Type B pancreatic cell (in vitro differentiated cells): ENCODE results near the gene LPGAT1. TPM values are rescaled to one million over a fixed set of nuclear protein-coding genes. Genes with fewer than 3 reads are reported as not detected.

Source experiments
- DNase-seq: peaks from one replicate; pipeline ENCODE4 v3.0.0; 2021; ENCODE audit warnings: mixed read lengths; ENCODE audit not compliant: unreplicated experiment; ENCODE audit errors: extremely low spot score
- H3K27ac Mint-ChIP-seq: 2 replicates; pipeline ENCODE4 v1.8.0; 2021; ENCODE audit warnings: mild to moderate bottlenecking, mixed read lengths
- H3K27me3 Mint-ChIP-seq: 2 replicates; pipeline ENCODE4 v1.8.0; 2021; ENCODE audit warnings: mixed read lengths
- H3K36me3 Mint-ChIP-seq: 2 replicates; pipeline ENCODE4 v1.8.0; 2021; ENCODE audit warnings: mixed read lengths
- H3K4me1 Mint-ChIP-seq: one replicate; pipeline ENCODE4 v1.8.0; 2021; ENCODE audit warnings: mixed read lengths; ENCODE audit not compliant: unreplicated experiment
- H3K4me3 Mint-ChIP-seq: 2 replicates; pipeline ENCODE4 v1.8.0; 2021; ENCODE audit warnings: mild to moderate bottlenecking, mixed read lengths
- H3K9me3 Mint-ChIP-seq: 2 replicates; pipeline ENCODE4 v1.8.0; 2021; ENCODE audit warnings: mixed read lengths
- CTCF ChIP-seq: fragments of 200-600 bp; sonication (generic); conservative IDR thresholded peaks from 2 replicates; pipeline ENCODE4 v1.5.0; 2021; ENCODE audit warnings: antibody characterized with exemption, mild to moderate bottlenecking
- total RNA-seq: library from RNA; stranded (reverse); gene quantifications from 2 replicates; pipeline ENCODE4 v1.2.1, GENCODE V29; 2021; ENCODE audit warnings: low replicate concordance

LPGAT1 gene
- total RNA-seq, 1 donor from 2014 or later = 31.3 TPM

DNA sequence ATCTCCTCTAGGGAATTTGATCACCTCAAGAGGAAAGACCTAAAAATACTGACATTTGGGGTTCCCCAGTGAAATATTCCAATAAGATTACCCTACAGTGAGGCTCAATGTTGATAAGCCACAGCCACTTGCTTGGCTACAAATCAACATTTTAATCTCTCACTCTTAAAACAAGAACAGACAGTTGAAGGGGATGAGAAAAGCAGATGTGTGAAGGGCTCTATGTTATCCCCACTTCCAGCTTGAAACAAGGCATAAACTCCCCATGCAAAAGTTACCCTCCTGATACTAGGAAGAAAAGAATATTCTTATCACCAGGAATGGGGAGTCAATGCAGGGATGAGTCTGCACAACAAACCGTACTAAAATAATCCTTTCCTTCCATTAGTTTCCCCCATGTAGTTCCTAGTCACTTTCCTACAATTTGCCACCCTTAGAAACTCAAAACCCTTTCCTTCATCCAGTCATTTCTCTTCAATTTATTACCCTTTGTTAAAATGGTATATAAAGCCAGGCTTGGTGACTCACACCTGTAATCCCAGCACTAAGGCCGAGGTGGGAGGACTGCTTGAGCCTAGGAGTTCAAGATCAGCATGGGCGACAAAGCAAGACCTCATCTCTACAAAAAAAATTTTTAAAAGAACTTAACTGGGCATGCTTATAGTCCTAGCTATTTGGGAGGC, 29.5 kb downstream of the LPGAT1 start:
- H3K27ac Mint-ChIP-seq = no peak overlapping the region

GRCh38 chr1:211797994-211798393, 32.6 kb downstream of the LPGAT1 start:
- no peaks in the 10 kb centered on the region for H3K4me1 Mint-ChIP-seq
- peaks cover 16% of the 10 kb centered on the region for H3K36me3 Mint-ChIP-seq
- H3K27ac Mint-ChIP-seq = no peak overlapping the region
- DNase-seq = no peak
- H3K4me3 Mint-ChIP-seq = no peak overlapping the region
- peaks cover 5% of the 10 kb centered on the region for H3K9me3 Mint-ChIP-seq
- no peak for TF ChIP-seq CTCF
- H3K27me3 Mint-ChIP-seq = no peaks in the 10 kb centered on the region

More for the DNA sequence above, 29.5 kb downstream of the LPGAT1 start:
- TF ChIP-seq CTCF = no peak
- DNase-seq = no peak
- peaks cover 27% of the 10 kb centered on the region for H3K36me3 Mint-ChIP-seq
- no peak overlapping the region for H3K4me3 Mint-ChIP-seq
- H3K27me3 Mint-ChIP-seq = no peaks in the 10 kb centered on the region
- peaks cover 5% of the 10 kb centered on the region for H3K9me3 Mint-ChIP-seq
- no peaks in the 10 kb centered on the region for H3K4me1 Mint-ChIP-seq

- H3K4me3 Mint-ChIP-seq = no peak overlapping the region
Measured at GRCh38 chr1:211791979-211792378, 38.6 kb downstream of the LPGAT1 start.

DNA sequence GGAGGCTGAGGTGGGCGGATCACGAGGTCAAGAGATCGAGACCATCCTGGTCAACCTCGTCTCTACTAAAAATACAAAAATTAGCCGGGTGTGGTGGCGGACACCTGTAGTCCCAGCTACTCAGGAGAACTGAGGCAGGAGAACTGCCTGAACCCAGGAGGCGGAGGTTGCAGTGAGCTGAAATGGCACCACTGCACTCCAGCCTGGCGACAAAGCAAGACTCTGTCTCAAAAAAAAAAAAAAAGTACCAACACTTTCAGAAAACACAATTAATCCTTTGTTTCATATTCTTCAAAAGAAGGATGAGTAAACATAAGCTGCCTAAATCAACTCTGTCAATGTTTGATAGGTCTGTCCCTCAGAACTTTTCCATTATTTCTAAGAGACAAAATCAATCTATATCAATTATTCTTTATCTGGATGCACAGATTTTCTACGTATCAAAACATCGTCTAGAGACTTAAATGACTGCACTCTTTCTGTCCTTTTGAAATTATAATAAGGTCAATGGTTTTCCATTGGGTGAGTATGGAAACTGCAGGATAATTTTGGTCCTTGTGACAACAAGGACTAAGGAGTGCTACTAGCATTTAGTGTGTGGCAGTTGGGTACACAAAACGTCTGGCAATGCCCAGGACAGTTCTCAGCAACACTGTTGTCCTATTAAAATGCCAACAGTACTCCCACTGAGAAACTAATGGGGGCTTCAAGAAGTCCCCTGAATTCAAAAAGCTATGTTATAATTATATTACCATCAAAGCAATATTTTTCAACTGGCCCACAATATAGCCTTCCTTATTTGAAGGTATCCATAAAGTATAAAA, 40.7 kb downstream of the LPGAT1 start:
- no peak for TF ChIP-seq CTCF
- Mint-ChIP-seq H3K36me3 (peaks cover 14% of the 10 kb centered on the region), H3K4me1 (no peaks in the 10 kb centered on the region), H3K27me3 (no peaks in the 10 kb centered on the region), H3K27ac (no peak overlapping the region), H3K9me3 (no peaks in the 10 kb centered on the region), H3K4me3 (no peak overlapping the region)
- DNase-seq = no peak

More at GRCh38 chr1:211791979-211792378, 38.6 kb downstream of the LPGAT1 start:
- Mint-ChIP-seq H3K27ac (no peak overlapping the region), H3K9me3 (no peaks in the 10 kb centered on the region), H3K36me3 (peaks cover 18% of the 10 kb centered on the region), H3K4me1 (no peaks in the 10 kb centered on the region), H3K27me3 (no peaks in the 10 kb centered on the region)
- DNase-seq = no peak
- no peak for TF ChIP-seq CTCF

DNA sequence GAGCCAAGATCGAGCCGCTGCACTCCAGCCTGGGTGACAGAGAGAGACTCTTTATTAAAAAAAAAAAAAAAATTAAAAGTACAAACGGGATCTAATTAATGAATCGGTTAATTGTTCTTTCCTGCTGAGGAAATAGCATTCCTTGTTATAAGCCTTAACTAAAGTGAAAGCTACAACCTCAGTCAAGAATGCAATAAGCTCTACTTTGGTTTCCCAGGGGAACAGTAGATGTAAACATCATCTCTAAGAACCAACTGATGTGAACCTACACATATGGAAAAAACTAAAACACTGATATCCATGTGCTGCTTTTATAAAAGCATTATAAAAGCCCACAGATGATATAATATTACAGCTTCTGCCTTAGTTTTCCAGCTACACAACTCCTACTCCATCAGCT, 41.9 kb downstream of the LPGAT1 start:
- DNase-seq = no peak
- no peak overlapping the region for H3K4me3 Mint-ChIP-seq
- no peak overlapping the region for H3K27ac Mint-ChIP-seq
- H3K4me1 Mint-ChIP-seq = no peaks in the 10 kb centered on the region
- TF ChIP-seq CTCF = no peak
- H3K9me3 Mint-ChIP-seq = no peaks in the 10 kb centered on the region
- H3K27me3 Mint-ChIP-seq = no peaks in the 10 kb centered on the region
- peaks cover 18% of the 10 kb centered on the region for H3K36me3 Mint-ChIP-seq
